GM21528 (cell line): Measurements from ENCODE around the gene TLDC2.
A peak's percentile ranks its signal among the peaks of the same experiment; 100 is the strongest.
"Not testable (repeated sequence)": the region's sequence is repeated elsewhere in the genome, so short reads cannot be mapped to it uniquely, and the experiment has no call there.

Experiments used
- ATAC-seq: cut with Tn5 transposase; IDR thresholded peaks from one replicate; pipeline ENCODE4 v1.9.1; 2021; ENCODE audit warnings: mild to moderate bottlenecking, moderate library complexity; ENCODE audit not compliant: unreplicated experiment, low FRiP score

Gene TLDC2

DNA sequence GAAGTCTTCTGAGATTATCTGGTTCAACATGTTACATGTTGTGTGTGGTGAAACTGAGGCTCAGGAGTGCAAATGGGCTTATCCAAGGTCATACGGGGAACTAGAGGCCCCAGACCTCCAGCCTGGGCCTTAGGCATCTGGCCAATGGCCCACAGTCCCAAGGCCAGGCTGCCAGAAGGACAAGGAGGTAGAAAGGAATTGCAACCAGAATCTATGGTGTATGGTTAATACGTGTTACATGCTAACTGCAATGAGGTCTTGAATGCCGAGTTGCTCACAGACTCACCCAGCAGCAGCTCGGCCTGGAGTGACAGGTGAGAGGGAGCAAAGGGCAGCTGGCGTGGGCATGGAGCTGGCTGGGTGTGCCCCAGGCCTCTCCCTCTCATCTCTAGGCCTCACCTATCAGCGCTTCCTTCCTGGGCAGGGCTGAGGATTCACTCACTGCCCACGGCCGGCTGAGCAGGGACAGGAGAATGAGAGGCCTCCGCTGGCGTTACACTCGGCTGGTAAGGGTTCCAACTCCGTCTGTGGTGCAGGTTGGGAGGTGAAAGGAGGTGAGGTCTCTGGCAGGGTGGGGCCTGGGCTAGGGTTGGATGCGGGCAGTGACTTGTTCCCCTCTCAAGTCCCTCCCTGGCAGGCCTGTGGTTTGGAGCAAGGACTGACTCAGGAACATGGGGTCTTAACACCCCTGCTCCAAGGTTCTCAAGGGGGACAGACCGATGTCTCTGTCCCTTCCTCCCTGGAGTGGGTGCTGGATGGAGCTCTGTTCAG is at the start of gene TLDC2:
Gene TLDC2 (plus strand): TSS at position 437 of the 771 bp plus-strand sequence. CDS start 37 bp downstream, at position 474.
- no peak for ATAC-seq

GRCh38 chr20:36826554-36827244 is 49.2 kb upstream of the TLDC2 start:
- no peak for ATAC-seq

GRCh38 chr20:36827541-36828279 is 48.2 kb upstream of the TLDC2 start:
- peak; percentile 65 for ATAC-seq

DNA sequence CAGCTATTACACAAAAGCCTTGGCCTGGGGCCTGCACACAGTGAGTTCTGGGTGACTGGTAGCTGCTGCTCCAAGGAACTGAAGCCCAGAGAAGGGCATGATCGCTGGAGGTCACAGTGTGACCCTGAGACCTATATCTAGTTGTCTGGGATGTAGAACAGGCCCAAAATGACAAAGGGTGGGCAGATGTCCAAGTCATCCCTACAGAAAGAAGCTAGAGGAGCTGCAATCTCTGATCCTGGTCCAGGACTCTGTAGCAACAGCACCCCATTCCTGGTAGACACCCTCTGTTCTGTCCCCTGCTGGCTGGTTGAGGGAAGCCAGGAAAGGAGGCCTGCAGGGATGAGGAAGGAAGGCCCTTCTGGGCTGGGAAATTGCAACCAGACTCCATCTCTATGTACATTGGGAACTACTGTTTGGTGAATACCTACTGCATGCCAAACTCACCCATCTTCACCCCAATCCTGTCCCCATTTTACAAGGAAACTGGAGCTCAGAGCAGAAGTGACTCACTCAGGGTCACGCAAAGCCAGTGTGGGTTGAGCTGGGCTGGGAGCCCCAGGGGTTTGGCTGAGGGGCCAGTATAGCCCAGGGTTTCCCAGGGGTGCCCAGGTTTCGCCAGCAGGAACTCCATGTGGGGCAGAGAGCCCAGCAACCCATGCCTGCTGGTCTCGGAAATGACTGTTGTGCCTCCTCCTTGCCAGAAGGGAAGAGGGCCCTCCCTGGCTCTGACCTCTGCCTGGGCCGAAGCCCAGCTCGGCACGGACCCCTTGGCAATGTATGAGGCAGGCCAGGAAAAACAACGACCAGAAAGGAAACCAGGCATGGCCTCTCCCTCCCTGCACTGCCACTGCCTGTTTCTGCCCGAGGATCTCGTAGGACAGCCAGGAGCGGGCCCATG is 44.9 kb upstream of the TLDC2 start:
- no peak for ATAC-seq

DNA sequence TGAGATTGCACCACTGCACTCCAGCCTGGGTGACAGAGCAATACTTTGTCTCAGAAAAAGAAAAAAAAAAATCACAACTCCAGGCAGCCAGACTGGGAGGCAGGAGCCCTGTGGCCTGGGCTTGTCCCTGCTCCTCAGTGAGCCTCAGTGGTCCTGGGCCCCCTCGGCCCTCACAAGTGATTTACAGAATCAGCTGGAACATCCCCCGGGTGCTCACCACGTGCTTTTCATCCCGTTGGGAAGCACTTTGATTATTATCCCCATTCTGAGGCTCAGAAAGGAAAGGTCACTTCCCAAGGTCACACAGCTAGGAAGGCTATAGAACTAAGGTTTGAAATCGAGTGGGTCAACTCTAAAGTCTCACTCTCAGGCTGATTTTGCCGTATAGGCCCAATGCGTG is 43.1 kb upstream of the TLDC2 start:
- no peak for ATAC-seq

- no peak for ATAC-seq
These were observed 42.5 kb upstream of the TLDC2 start for GRCh38 chr20:36833275-36834020.

DNA sequence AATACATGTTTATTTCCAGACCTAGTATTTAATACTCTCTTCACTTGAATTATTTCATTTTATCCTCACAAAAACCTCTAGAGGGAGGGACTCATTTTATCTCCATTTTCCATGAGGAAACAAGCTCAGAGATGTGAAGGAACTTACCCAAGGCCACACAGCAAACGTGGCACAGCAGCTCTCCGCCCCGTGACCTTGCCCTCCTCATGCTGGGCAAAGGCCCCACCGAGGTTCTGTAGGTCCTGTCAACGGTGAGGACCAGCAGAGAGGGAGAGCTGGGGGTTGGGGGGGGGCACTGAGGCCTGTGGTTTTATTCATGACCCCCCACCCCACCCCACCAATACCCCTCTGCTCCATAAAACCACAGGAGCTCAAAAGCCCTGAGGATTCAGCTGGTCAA is 40.9 kb upstream of the TLDC2 start:
- no peak for ATAC-seq

DNA sequence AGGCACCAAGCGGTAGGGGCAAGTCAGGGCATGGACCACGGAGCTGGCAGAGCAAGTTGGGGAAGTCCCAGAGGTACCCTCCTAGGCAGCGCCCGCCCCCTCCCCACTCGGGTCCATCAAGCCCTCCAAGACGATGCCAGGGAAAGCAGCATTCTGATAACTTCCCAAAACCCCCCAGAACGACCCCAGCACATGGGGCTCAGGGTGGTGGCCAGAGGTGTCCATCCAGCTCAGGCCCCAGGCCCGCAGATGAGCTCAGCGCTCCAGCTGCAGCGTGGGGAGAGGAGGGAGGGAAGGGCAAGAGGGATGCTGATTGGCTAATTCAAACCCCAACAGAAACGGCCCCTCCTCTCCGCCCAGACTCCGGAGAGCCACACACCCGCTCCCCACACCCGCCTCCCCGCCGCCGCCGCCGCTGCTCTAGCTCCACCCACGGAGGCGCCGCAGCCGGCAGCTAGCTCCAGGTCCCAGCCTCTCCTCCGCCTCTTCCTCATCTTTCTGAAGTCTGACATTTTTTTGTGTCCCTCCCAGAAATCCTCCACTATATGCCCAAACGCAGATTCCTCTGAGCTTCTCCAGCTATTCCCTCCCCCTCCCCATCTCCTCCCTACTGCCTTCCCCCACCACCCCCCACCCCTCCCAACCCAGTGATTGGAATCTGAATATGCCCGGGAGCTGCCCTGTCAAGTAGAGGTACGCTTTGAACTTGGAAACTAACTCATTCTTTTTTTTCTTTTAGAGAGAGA is 40.3 kb upstream of the TLDC2 start:
- peak; percentile 55 for ATAC-seq

DNA sequence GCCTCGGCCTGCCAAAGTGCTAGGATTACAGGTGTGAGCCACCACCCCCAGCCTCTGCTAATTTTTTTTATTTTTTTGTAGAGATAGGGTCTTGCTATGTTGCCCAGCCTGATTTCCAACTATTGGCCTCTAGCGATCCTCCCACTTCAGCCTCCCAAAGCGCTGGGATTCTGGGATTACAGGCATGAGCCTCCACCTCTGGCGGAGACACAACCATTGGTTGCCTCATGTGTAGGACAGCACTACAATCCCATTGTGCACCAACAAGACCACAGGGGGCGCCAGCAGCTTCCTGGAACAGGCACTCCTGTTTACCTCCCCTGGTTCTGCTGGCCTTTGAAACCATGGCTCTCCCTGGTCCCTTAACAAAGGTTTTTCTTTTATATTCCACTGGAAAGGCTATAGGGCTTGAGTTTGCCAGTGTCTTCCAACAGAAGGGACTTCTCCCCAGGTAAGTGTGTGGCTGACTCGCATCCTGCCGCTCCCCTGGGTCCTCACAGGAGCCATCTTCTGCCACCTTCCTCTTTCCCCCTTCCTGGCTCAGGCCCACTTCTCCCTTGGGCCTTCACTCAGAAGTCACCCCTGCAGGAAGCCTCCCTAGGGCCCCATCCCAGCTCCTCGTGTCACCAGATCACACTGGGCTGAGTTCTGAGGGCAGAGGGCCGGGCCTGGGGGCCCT is 39.2 kb upstream of the TLDC2 start:
- ATAC-seq, result no peak

GRCh38 chr20:36838376-36838775 is 37.6 kb upstream of the TLDC2 start:
- ATAC-seq, result not testable (repeated sequence)

- no peak for ATAC-seq
These were observed 36.8 kb upstream of the TLDC2 start for GRCh38 chr20:36839150-36839549.

DNA sequence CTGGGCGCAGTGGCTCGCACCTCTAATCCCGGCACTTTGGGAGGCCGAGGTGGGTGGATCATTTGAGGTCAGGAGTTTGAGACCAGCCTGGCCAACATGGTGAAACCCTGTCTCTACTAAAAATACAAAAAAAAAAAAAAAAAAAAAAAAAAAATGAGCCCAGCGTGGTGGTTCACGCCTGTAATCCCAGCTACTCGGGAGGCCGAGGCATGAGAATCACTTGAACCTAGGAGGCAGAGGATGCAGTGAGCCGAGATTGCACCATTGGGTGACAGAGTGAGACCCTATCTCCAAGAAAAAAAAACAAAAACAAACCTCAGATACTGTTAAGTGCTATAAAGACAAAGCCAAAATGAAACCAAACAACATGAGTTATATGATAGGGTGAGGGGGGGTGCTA is 34.9 kb upstream of the TLDC2 start:
- ATAC-seq, result not testable (repeated sequence)

- no peak for ATAC-seq
These were observed 30.5 kb upstream of the TLDC2 start for GRCh38 chr20:36845288-36845971.

DNA sequence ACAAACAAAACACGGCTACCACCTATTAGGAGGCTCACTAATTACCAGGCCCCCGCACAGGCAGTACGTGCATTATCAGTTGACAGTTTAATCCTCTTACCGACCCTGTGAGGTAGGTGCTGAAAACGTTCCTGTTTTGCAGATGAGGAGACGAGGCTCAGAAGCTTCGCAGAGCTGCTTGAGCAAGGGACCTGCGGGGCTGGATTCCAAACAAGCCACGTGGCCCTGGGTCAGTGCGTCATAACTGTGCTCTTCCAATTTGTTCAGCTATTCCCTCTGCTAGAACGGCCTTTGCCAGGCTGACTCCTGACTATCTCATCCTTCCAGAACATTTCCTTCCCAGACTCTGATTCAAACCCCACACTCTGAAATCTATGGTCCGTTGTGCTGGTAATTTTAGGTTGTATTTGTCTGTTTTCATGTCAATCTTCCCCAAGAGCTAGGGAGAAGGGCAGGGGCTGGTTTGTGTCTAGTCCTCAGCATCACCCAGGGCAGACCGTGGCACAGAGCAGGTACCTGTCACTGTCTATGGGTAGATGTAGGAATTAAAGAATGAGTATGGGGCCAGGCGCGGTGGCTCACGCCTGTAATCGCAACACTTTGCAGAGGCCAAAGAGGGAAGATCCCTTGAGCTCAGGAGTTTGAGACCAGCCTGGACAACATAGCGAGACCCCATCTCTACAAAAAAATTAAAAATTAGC is 28.8 kb upstream of the TLDC2 start:
- ATAC-seq, result no peak

- ATAC-seq, result no peak
These were observed 28.3 kb upstream of the TLDC2 start for GRCh38 chr20:36847710-36848040.

- no peak for ATAC-seq
These were observed 27.8 kb upstream of the TLDC2 start for GRCh38 chr20:36848078-36848660.

DNA sequence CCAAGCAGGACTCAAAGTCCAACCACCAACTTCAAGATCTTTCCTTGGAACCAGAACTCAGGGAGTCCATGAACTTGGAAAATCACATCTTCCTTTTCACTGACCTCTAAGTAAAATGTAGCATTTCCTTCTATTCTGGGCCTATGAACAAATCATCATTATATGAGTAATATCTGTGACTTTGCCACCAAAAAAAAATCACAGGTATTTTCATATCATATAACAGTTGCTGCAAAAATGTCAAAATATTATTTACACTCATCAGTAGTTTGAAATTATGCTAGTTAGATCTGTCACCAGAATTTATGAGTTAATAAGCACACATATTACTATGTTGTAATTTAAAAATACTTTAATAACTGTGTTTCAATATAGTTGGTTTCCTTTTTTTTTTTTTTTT is 27.3 kb upstream of the TLDC2 start:
- ATAC-seq, result no peak
